ENCODE measurements around the gene ZKSCAN4.
A peak's percentile ranks its signal among the peaks of the same experiment; 100 is the strongest.

ZKSCAN4 gene

DNA sequence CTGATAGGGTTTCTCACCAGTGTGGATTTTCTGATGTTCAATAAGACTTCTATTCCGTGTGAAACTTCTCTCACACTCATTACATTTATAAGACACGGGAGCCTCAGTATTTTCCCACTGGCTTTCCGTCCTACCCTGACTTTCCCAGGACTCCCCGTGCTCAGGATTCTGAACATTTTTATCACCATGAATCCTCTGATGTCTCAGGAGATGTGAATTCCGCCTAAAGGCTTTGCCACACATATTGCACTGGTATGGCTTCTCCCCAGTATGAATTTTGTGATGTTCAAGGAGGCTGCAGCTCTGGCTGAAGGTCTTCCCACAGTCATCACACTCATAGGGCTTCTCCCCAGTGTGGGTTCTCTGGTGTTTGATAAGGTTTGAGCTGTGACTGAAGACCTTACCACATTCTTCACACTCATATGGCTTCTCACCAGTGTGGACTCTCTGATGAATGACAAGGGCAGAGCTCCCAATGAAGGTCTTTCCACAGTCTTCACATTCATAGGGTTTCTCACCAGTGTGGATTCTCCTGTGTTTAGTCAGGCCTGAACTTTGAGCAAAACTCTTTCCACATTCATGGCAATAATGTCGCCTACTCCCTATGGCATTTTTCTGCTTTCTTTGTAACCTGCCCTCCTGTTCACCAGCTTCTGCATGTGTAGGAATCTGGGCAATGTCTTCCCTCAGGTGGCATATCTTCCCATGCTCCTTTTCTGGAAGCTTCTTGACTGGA is 6.7 kb downstream of the ZKSCAN4 start:
- no peak for DNase-seq

GRCh38 chr6:28243946-28244345 is 8.1 kb downstream of the ZKSCAN4 start:
- no peak for DNase-seq

DNA sequence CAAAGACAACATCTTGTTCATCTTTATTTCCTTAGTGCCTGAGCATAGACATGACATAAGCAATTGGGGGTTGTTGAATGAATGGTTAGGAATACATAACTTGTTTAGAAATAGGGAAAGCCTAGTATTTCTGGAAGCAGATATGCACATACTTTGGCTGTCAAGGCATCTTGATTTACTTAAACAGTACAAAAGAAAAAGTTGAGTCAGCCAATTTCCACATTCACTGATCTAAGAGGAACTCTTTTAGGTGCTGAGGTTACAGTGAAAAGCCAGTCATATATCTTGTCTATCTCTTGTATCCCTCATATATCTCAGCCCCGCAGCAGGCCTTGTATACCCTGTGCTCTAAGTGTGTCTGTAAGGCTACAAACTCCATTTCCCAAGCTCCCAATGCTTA is 11.6 kb downstream of the ZKSCAN4 start:
- no peak for DNase-seq

DNA sequence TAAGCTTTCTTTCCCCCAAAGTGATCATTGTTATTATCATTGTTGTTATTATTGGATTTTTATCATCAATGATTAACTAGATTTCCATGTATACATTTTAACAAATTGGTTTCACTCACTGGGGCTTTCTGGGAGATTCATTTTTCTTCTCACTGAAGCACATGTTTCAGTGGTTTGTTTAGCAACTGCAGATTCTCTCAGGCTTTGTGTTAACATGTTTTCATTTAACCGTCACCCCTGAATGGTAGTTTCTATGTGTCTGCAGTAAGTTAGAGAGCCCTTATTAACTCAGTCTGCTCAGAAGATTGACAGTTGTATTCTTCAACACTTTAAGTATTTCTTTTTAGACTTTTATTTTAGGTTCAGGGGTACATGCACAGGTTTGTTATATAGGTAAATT is 12.4 kb downstream of the ZKSCAN4 start:
- no peak for DNase-seq

- DNase-seq, result no peak
Observed at GRCh38 chr6:28235912-28236452, 16.1 kb downstream of the ZKSCAN4 start.

DNA sequence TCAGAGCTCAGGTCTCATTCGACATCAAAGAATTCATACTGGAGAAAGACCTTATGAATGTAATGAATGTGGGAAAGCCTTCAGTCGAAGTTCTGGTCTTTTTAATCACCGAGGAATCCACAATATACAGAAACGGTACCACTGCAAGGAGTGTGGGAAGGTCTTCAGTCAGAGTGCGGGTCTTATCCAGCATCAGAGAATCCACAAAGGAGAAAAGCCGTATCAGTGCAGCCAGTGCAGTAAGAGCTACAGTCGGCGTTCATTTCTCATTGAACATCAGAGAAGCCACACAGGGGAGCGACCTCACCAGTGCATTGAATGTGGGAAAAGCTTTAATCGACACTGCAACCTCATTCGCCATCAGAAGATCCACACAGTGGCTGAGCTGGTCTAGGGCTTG is 19.3 kb downstream of the ZKSCAN4 start:
- no peak for DNase-seq

DNA sequence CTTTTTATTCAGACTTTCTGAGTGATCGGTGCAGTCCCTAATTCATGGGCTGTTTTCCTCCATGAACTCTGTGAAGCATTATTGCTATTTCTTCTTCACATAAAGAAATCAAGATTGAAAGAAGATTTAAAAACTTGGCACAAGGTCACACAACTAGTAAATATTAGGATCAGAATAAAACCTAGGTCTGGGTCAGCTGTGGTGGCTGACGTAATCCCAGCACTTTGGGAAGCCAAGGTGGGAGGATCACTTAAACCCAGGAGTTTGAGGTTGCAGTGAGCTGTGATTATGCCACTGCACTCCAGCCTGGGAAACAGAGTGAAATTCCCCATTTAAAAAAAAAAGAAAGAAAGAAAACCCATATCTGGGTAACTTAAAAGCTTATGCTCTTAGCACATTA is 25.6 kb downstream of the ZKSCAN4 start:
- no peak for DNase-seq

- peak; percentile 95 for DNase-seq
Observed at GRCh38 chr6:28225056-28225834, 26.8 kb downstream of the ZKSCAN4 start, which contains the start of gene ZSCAN9. Gene ZSCAN9, plus strand, starts transcription at chr6:28225275. Its CDS starts 1,810 bp downstream, at chr6:28227085.

- DNase-seq, result peak; percentile 25
Observed at GRCh38 chr6:28224131-28225055, 27.7 kb downstream of the ZKSCAN4 start.

- no peak for DNase-seq
Observed at GRCh38 chr6:28220257-28221133, 31.6 kb downstream of the ZKSCAN4 start.

GRCh38 chr6:28218312-28219248 is 33.5 kb downstream of the ZKSCAN4 start:
- peak; percentile 88 for DNase-seq

DNA sequence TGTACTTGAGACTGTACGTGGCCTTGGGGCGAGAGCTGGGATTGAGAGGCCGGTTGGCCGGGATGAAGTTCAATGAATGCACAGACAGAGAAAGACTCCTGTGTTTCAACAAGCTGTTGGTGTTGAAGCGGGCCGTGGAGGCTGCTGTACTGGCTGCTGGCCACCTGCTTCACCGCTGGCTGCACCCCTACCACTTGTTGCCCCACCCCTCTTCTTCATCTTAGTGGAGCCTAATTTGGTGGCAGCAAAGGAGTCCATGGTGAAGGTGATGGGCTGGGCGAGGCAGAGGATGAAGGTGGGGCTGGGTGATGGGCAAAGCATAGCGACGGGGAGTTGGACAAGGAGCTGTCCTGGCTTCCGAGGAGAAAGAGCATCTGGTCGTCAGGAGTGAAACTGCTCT is 34.2 kb downstream of the ZKSCAN4 start:
- DNase-seq, result no peak

- DNase-seq, result peak; percentile 83
Observed at GRCh38 chr6:28215425-28215824, 36.6 kb downstream of the ZKSCAN4 start.

DNA sequence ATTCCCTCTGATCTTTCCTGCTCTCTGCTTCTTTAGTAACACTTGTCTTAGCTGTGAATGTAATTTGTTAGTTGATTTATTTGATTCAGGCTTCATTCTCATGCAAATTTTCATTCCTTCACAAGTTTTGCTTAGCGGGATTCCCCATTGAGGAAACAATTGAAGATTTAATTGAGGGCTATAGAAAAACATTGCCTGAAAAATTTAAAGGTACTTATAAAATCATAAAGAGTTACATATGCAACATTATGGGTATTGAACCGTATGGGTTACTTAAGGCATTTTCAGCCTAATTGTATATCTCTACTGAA is 38.9 kb downstream of the ZKSCAN4 start:
- no peak for DNase-seq

- DNase-seq, result peak; percentile 90
Observed at GRCh38 chr6:28212510-28213212, 39.4 kb downstream of the ZKSCAN4 start.

- peak; percentile 73 for DNase-seq
Observed at GRCh38 chr6:28211840-28212509, 40.1 kb downstream of the ZKSCAN4 start.

DNA sequence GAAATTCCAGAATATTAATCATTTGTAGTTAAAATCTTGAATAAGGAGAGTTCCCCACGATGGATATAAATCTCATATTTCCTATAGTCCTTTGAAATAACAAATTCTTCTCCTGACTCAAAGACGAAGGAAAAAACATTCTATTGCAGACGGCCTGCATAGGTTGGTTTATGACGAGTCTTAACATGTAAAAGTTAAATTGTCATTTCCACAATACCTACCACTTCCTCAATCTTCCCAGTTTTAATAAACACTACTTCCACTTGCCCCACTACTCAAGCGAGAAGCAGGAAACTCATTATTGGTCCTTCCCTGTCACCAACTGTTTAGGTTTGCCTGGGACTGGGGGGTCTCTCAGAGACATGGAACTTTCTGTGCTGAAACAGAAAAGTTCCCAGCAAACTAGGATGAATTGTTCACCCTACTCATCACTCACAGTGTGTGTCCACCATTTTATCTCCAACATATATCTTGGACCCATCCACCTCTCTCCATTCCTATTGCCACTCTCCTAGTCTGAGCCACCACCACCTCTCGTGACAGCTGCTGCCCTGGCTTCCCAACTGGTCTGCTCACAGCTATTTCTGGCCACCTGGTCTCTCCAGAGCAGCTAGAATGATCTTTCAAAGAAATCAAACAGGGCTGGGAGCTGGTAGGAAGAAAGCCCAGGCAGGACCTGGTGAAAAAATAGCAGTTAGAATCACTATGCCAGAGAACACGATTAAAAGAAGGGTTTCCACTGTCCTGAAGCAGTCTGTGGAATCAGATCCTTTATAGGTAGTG is 42.1 kb downstream of the ZKSCAN4 start:
- DNase-seq, result peak; percentile 3

DNA sequence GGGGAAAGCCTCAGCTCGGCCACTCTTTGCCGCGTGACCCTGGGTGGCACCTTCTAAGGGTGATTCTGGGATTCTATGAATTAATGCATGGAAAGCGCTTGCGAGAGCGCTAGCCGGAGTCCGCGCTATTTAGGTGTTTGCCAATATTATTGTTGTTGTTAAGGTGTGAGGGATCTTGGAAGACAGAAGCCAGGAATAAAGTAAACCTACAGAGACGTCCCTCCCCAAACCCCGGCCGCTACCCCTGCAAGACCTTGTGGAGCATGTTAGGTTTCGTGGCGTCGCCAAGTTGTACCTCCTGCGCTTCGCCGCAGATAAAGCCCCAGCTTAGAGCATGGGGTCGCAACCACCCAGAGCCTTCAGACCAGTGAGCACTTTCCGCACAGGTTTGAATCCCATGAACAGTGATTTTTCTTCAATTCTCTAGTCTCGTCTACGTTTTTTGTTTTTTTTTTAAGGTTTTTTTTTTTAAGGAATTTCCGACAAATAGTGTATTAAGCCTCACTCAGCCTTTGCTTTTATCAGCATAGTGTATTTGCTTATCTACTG is 43.9 kb downstream of the ZKSCAN4 start:
- DNase-seq, result peak; percentile 32

Data from NCI-H69 (cell line).